Activated CD8-positive, alpha-beta memory T cell treated with anti-CD3 and anti-CD28 coated beads, Interleukin-2, amount 50 U/mL, for 24 hours (primary cell): ENCODE measurements around the gene SPNS3.

Source experiments
- DNase-seq: peaks from one replicate; pipeline ENCODE4 v3.0.0-alpha.2; 2020; ENCODE audit errors: extremely low read depth

The SPNS3 gene

DNA sequence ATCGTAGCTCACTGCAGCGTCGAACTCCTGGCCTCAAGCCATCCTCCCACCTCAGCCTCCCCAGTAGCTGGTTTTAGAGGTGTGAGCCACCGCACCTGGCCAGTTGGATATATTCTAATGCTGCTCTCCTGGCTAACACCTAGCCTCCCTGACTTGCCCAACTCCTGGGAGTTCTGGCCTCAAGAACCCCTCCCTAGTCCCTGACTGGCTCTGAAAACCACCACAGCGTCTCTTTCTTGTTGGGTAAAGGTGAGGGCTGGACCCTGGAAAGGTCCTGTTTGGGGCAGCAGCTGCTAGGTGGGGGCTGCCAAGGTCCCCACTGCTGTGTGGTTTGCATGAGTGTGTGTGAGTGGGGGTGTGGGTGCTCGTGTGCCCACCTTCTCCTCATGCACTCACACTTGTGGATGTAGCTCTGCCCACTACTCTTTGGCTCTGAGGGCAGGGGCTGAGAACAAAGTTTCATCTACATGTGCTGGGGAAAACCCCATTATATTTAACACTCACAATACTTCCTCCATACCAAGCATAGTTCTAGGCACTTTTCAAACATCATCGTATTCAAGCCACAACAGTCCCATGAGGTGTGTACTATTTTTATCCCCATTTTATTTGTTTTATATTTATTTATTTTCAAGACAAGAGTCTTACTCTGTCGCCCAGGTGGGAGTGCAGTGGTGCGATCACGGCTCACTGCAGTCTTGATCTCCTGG lies 7.1 kb upstream of the SPNS3 start:
- DNase-seq: no peak

DNA sequence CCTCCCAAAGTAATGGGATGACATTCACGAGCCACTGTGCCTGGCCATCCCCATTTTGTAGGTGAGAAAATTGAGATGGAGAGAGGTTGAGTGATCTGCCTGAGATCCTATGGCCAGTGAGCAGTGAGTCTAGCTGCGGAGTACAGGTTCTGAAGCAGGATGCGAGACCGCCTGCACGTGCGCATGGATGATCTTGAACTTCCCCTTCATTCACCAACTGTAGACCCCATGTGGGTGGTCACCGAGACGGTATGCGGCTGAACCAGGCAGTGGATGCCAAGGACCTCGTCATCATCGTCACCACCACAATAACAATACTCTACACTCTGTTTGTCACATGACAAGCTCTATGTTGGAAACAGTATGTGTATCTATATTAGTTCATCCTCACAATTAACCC lies 6.2 kb upstream of the SPNS3 start:
- no peak for DNase-seq

DNA sequence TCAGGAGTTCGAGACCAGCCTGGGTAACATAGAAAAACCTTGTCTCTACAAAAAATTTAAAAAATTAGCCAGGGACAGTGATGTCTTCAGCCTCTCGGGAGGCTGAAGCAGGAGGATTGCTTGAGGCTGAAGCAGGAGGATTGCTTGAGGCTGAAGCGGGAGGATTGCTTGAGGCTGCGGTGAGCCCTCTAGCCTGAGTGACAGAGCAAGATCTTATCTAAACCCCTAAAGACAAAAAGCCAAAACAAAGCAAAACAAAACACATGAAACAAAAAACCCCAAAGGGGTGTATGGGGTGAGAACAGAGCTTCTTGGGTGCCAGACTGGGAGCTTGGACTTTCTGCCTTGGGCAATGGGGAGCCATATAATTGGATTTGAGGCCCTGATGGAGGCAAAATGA lies 2.6 kb downstream of the SPNS3 start:
- DNase-seq: no peak

GRCh38 chr17:4436846-4437245 lies 3.1 kb downstream of the SPNS3 start:
- no peak for DNase-seq

DNA sequence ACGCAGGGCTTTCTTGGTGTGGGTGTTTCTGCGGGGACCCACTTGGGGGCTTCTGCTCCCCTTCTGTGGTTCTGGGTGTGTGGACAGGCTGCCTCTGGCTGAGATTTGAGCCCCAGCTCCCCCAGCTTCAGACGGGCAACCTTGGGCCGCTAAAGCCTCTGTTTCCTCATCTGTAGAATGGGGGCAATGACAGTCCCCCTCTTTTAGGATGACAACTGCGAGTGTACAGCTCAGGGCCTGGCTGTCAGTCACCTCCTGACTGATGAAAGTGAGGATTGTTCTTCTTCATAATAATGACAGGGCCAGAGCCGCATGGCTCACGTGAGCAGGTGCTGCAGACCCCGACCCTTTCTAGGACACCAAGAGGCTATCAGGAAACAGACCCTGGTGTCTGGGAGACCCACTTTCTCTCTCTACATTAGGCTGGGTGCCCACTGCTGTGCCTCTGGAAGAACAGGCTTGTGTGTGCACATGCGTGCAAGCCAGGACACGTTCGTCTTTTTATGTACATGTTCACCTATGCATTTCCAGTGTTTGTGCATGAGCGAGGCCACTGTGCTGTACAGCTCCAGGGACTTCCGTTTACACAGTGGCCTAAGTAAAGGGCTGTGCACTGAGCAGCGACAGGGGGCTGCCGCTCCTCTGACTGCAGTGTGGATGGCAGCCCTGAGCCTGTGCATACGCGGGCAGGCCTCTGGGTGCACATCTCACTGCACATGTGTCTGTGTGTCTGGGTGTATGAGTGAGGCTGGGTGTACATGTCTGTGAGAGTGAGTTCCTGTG lies 4.6 kb downstream of the SPNS3 start:
- DNase-seq: no peak

GRCh38 chr17:4440021-4440420 lies 6.3 kb downstream of the SPNS3 start:
- DNase-seq: no peak

- DNase-seq: no peak
Observed at GRCh38 chr17:4440690-4441686, 7.2 kb downstream of the SPNS3 start.

DNA sequence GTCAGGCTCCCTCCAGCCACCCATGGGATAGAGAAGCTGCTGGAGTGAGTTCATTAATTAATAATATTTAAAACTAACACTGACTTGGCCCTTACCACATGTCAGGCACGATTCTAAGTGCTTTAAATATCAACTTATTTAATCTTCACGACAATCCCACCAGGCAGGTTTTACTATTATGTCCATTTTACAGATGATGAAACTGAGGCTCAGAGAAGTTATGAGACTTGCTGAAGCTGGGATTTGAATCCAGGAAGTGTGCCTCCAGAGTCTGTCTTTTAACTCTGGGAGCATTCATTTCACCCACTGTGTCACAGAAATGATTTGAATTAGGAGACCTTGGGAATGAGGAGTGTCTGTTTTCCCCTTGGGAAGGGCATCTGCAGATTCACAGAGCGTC lies 8.8 kb downstream of the SPNS3 start:
- DNase-seq: no peak

- no peak for DNase-seq
Observed at GRCh38 chr17:4443476-4443875, 9.7 kb downstream of the SPNS3 start.

GRCh38 chr17:4444782-4445473 lies 11.2 kb downstream of the SPNS3 start:
- DNase-seq: no peak

GRCh38 chr17:4445731-4446130 lies 12.0 kb downstream of the SPNS3 start:
- no peak for DNase-seq

- DNase-seq: no peak
Observed at GRCh38 chr17:4446326-4447071, 12.8 kb downstream of the SPNS3 start.

DNA sequence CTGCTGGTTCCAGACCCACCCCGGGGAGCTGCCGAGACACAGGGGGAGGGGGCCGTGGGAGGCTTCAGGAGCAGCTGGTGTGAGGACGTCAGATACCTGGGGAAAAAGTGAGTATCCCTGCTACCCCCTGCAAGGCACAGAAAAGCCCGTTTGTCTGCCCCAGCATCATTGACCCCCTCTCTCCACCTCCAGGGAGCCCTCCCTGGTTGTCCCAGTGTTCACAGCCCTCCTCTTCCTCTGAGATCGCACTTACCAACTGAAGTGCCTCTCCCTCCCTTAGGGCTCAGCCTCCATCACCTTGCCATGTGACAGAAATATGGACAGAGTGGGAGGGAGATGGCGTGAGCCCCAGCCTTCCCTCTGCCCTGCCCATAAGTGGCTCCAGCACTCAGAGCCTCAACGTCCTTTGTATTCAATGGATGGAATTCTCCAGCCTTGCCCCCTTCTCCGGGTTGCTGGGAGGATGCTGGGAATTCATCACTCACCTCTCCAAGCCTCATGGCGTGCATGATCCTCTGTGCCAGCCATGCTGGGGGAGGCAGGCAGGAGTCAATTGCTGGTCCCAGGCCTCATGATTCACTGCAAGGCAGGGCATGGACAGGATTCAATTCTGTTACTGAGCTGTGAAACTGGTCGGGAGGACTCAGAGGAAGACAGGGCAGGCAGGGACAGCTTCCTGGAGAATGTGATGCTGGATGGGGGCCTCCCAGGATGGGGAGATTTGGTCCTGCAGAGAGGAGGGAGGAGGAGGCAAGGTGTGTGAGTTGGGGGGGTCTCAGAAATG lies 14.6 kb downstream of the SPNS3 start:
- no peak for DNase-seq

DNA sequence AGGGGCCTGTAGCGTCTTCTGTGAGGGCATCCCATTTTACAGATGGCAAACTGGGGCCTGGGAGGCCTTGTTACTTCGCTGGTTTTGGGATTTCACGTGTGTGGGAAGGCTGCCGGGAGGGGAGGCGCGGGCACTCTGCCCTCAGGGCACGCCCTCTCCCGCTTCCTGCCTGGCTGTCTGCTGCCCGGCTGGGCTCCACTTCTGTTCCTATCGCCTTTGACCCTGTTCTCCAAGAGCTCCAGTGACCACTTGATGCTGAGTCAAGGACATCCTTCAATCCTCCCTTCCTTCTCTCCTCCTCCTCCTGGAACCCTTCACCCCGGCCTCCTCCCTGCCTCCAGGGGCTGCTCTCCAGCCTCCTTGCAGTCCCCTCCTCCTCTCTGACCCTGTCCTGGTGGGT lies 16.0 kb downstream of the SPNS3 start:
- DNase-seq: no peak

DNA sequence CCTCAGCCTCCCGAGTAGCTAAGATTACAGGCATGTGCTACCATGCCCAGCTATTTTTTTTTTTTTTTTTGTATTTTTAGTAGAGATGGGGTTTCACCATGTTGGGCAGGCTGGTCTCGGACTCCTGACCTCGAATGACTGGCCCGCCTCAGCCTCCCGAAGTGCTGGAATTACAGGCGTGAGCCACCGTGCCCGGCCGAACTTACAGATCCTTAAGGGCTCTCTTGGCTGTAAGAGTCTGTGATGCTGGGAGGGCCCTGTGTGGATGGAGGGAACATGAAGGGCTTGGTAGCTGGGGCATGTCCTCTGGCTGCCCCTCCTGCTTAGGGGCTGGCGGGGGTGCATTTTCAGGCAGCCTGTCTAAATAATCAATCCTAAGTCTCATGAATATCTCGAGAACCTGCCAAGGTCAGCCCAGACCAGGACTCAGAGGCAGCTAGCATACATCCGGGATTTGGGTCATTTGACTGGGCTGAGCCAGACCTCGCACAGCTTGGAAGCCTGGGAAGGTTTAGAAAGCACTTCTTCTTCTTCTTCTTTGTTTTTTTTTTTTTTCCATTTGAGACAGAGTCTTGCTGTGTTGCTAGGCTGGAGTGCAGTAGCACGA lies 17.1 kb downstream of the SPNS3 start:
- DNase-seq: no peak

GRCh38 chr17:4453812-4454591 lies 20.3 kb downstream of the SPNS3 start:
- DNase-seq: no peak

- DNase-seq: no peak
Observed at GRCh38 chr17:4460661-4461060, 26.9 kb downstream of the SPNS3 start.

DNA sequence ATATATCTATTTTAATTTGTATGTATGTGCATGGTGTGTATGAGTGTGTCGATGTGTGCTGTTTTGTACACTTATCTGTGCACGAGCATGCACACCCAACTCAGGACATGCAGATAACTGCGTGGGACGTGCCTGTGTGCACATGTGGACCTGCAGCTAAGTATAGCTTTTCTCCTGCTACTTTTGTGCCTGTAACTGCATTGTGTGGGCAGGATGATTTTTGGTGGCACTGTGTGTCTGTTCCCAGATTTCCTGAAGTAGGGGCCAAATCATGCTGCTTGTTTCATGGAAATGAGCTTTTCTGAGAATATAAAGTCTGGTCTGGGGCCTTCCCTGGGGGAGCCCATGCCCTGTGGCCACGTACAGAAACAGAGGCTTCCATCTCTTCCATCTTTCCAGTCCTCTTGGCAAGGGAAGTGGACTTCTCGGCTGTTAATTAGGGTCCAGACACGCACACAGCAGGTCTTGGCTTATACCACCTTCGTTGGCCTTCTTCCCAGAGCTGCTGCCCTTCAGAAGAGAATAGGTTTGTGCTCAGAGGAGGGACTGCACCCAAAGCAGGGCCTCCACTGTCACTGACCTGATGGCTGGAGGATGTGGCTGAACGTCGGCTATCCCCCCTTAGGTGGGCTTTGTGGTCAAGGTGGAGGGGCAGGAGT lies 30.2 kb downstream of the SPNS3 start:
- no peak for DNase-seq
